Stimulated activated CD8-positive, alpha-beta memory T cell treated with anti-CD3 and anti-CD28 coated beads, Interleukin-12 subunit alpha, Interleukin-12 subunit beta, amount 100 ng/mL, for 1 hour (primary cell): Measurements from ENCODE around the gene SLC38A5.
"Not testable (repeated sequence)": the region's sequence is repeated elsewhere in the genome, so short reads cannot be mapped to it uniquely, and the experiment has no call there.

Experiments
- DNase-seq: peaks from one replicate; pipeline ENCODE4 v3.0.0-alpha.2; 2020; ENCODE audit warnings: low read depth

Gene SLC38A5

DNA sequence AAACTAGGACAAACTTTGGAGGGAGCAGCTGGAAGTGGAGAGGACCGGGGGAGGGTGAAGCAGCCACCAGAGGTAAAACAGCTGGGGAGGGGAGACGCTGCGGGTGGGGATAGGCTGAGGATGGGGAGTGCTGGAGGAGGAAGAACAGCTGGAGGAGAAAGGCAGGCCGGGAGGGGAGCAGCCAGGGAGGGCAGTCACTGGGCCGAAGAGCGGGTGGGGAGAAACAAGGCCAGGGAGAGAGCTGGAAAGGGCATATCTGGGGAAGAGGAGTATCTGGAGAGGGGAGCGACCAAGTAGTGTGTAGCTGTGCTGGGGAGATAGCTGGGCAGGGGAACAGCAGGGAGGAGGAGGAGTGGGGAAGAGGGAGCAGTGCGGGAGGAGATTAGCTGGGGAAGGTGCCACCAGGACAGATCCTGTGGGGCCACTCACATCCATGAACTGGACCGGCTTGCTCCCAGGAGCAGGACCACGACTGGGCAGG, 2.7 kb downstream of the SLC38A5 start:
- DNase-seq = no peak

- DNase-seq = no peak
These were observed 3.4 kb downstream of the SLC38A5 start for GRCh38 chrX:48466696-48467095.

- no peak for DNase-seq
These were observed 4.6 kb downstream of the SLC38A5 start for GRCh38 chrX:48465336-48465933.

- no peak for DNase-seq
These were observed 8.2 kb downstream of the SLC38A5 start for GRCh38 chrX:48461830-48462229.

GRCh38 chrX:48460606-48461005, 9.5 kb downstream of the SLC38A5 start:
- DNase-seq = no peak

DNA sequence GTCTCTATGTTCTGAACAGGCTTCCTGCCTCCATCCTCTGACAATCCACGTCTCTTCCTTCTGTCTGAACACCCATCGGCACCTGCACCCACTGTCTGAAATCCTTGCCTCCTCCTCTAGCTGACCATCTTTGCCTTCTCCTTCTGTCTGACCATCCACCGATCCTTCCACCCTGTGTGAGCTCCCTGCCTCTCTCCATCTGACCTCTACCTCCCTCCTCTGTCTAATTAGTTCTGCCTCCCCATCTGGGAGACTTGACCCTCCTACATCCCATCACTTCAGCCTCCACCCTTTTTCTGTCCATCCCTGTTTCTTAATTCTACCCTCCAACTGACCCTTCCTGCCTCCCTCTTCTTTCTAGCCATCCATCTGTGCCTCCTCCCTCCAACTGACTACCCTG, 10.0 kb downstream of the SLC38A5 start:
- no peak for DNase-seq

GRCh38 chrX:48459483-48459882, 10.6 kb downstream of the SLC38A5 start:
- no peak for DNase-seq

DNA sequence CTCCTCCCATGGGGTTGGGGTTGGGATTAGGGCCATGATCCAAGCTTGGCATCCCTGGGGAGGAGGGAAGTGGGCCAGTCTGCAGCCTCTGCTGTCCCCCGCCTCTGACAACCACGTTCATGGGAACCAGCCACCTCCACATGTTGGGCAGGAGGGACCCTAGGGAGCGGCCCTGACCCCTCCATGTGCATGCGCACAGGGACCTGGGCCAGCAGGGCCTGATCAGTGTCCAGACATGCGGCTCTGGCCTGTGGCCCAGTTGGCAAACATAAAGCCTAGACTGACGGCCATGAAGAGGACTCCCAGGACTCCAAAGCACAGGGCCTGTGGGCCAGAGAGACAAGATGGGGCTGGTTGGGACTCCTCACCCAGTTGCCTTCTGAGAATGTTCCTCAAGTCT, 11.3 kb downstream of the SLC38A5 start:
- no peak for DNase-seq

DNA sequence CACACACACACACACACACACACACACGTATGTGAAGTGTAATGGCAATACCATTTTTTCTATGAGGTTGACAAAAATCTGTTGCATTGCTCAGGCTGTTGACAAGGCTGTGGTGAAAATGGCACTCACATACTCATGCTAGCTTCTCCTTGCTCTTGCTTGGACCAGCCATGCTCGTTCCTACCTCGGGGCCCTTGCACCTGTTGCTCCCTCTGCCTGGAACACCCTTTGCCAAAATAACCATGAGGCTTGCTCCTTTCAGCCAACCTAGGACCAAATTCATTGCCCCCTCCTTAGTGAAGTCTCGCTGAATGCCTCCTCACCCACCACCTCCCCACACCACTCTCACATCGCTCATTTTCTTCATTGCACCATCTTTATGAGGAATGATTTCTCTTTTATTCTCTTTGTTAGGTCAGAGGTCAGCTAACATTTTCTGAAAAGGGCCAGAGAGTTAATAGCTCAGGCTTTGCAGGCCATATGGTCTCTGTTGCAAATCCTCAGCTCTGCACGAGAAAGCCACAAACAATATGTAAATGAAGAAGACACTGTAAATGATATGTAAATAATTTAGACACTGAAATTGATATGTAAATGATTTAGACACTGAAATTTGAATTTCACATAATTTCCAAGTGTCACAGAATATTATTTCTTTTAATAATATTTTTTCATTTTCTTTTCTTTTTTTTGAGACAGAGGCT, 13.3 kb downstream of the SLC38A5 start:
- DNase-seq = no peak

DNA sequence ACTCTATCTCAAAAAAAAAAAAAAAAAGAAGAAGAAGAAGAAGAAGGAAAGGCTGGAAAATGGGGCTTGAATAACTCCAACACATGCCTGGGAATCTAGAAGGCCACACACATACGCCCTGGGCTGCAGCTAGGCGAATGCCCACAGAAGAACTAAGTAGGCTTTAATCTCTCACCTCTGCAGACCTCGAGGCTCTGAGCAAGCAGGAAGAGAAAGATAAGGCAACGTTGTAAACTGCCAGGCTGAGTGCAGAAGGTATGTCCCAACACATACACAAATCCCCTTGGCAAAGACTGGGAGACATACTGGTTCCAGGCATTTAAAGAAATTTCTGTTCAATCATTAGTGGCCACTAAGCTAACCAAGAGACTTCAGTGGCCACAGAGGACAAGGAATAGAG, 18.4 kb downstream of the SLC38A5 start:
- DNase-seq = no peak

DNA sequence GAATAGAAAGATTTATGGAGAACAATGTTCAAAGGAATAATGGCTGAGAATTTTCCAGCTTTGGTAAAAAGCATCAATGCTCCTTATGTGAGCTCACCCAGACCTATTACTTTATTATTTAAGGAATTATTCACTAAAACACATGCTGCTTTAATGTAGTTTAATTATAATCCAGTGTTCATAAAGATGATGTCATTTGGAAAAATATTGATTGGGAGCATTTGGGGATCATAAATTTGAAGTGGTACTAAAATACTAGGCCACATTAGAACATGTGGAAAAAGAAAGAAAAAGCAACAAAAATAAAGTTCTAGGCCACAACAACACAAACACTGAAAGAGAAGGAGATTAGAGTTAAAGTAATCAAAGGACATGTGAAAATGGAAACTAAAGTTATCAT, 20.0 kb downstream of the SLC38A5 start:
- no peak for DNase-seq

DNA sequence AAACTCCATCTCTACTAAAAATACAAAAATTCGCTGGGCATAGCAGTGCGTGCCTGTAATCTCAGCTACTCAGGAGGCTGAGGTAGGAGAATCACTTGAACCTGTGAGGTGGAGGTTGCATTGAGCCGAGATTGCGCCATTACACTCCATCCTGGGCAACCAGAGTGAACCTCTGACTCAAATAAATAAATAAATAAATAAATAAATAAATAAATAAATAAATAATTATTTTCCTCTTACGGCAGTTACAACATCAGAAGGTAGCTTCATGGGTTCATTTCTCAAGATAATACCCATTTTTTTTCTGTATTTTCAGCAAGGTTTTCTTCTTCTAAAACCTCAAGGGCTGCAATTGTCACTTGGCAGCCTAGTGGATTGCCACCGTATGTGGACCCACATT, 22.9 kb downstream of the SLC38A5 start:
- not testable (repeated sequence) for DNase-seq

- not testable (repeated sequence) for DNase-seq
These were observed 36.3 kb downstream of the SLC38A5 start for GRCh38 chrX:48433713-48434112.

DNA sequence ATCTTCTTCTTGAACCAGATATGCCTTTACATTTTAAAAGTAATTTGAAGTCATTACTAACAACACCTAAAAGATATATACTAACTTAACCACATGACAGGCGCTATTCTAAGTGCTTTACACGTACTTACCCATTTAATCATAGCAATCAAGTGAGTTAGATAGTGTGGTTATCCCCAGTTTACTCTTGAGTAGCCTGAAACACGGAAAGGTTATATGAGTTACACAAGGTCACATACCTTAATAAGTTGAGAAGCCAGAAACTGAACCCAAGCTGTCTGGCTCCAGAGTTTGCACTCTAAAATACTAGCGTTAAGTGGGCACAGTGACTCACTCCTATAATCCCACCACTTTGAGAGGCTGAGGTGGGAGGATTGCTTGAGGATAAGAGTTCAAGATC, 39.9 kb downstream of the SLC38A5 start:
- not testable (repeated sequence) for DNase-seq

DNA sequence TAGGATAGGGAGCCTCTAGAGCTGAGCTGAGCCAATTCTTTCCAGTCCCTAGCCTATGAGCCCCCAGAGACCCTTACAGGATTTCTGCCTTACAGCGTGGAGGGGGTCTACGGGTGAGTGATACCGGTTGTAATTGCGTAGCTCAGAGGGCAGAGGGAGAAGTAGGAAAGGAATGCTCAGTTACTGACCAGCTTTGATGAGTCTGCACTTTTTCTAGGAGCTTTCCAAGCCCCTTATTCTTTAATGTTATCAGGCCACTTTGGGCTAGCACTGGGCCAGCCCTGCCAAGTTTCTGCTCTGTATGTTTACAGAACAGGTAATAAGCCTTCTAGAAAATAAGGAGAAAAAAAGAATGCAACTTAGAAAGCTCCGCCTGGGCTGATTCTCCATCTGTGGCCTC, 40.5 kb downstream of the SLC38A5 start:
- DNase-seq = not testable (repeated sequence)

DNA sequence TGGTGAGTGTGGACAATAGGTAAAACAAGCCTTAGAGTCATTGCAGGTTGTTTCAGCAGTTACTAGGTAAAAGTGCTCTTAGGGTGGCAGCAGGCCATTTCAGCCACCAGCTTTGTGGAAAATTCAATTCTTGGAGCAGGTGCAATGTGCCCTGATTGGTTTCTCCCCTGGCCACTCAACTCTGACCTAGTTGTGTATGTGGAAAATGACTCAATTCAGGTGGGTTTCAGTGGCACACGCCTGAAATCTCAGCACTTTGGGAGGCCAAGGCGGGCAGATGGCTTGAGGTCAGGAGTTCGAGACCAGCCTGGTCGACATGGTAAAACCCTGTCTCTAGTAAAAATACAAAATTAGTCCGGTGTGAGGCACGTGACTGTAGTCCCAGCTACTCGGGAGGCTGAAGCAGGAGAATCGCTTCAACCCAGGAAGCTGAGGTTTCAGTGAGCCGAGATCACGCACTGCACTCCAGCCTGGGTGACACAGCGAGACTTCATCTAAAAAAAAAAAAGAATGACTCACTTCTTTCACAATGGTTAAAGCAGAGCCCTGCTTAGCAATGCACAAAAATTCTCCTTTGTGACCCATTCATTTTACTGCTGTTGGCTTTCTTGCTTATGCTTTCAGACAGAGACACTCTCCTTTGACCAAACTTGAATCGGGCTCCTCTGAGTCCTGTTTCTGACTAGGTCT, 42.9 kb downstream of the SLC38A5 start:
- DNase-seq = not testable (repeated sequence)

DNA sequence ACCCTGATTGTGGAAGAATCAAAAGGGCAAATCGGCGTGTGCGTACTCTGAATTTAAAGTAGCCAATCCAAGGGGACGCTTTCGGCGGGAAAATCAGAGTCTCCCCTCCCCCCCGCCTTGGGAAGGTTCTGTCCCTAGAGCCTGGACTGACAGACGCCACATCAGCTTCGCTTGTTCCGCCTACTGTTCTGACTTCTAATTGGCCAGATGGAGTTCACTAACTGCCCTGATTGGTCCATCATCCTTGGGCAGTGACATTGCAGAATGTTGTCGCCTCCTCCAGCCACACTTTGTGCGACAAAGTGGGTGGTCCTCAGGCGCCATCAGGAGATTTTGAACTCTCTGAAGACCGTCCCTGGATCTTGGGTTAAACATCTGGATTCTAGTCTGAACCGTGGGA, 58.2 kb downstream of the SLC38A5 start, which contains the start of gene SSX4B:
TSS of gene SSX4B (minus strand) at position 101 of the 400 bp plus-strand sequence. CDS start 588 bp downstream, outside the sequence.
- not testable (repeated sequence) for DNase-seq
